Activated CD8-positive, alpha-beta memory T cell treated with anti-CD3 and anti-CD28 coated beads, Interleukin-2, amount 10 ng/mL, durations not matched to agents 7 days and 5 days (primary cell): ENCODE results near the gene C16orf89. TPM values are rescaled to one million over a fixed set of nuclear protein-coding genes. Genes with fewer than 3 reads are reported as not detected.
"Not testable (repeated sequence)": the region's sequence is repeated elsewhere in the genome, so short reads cannot be mapped to it uniquely, and the experiment has no call there.

Experiments used
- ATAC-seq: fragments of 150-1000 bp; cut with Tn5 transposase; one replicate; pipeline ENCODE4 v1.10.0; 2021; ENCODE audit warnings: moderate library complexity
- CTCF ChIA-PET: fragments of 350-600 bp; sonication (Branson Sonifier 250); formaldehyde crosslinking; loops from one replicate; lab custom pipeline; 2021; ENCODE audit warnings: antibody characterized with exemption; lab: Charles Lee
- DNase-seq: peaks from one replicate; pipeline ENCODE4 v3.0.0-alpha.2; 2020
- H3K27ac Mint-ChIP-seq: one replicate; pipeline ENCODE4 v1.8.0; 2021; ENCODE audit warnings: mild to moderate bottlenecking, mixed read lengths
- H3K27me3 Mint-ChIP-seq: one replicate; pipeline ENCODE4 v1.8.0; 2021; ENCODE audit warnings: mixed read lengths
- H3K36me3 Mint-ChIP-seq: one replicate; pipeline ENCODE4 v1.8.0; 2021; ENCODE audit warnings: mild to moderate bottlenecking, mixed read lengths
- H3K4me1 Mint-ChIP-seq: one replicate; pipeline ENCODE4 v1.8.0; 2021; ENCODE audit warnings: mixed read lengths
- H3K4me3 Mint-ChIP-seq: one replicate; pipeline ENCODE4 v1.8.0; 2021; ENCODE audit warnings: mild to moderate bottlenecking, moderate library complexity, mixed read lengths
- H3K9me3 Mint-ChIP-seq: one replicate; pipeline ENCODE4 v1.8.0; 2022; ENCODE audit warnings: low read depth, mixed read lengths
- total RNA-seq, 2 experiments: library from RNA; stranded (reverse); gene quantifications; one replicate each; pipeline ENCODE4 v1.2.3, GENCODE V29; 2021

Gene C16orf89
- total RNA-seq, 2 experiments from 2014 or later: not detected

GRCh38 chr16:5093746-5094145 is 28.0 kb upstream of the C16orf89 start:
- CTCF ChIA-PET: interaction anchor here (1.3 kb wide), 1 partner anchor 60 kb away, joined by 3 read pairs; the partner anchor contains the start of gene NAGPA
- not testable (repeated sequence) for H3K27ac Mint-ChIP-seq, H3K9me3 Mint-ChIP-seq

GRCh38 chr16:5093081-5093480 is 27.3 kb upstream of the C16orf89 start:
- not testable (repeated sequence) for DNase-seq, H3K36me3 Mint-ChIP-seq, H3K9me3 Mint-ChIP-seq, H3K27ac Mint-ChIP-seq, ATAC-seq, H3K27me3 Mint-ChIP-seq, H3K4me3 Mint-ChIP-seq
- H3K4me1 Mint-ChIP-seq: peaks cover 23% of the 10 kb centered on the region
- CTCF ChIA-PET: interaction anchor here (0.8 to 1.8 kb wide), 4 partner anchors 17 to 142 kb away, joined by 3 to 8 read pairs (median 5); partner anchors contain the start of gene NAGPA

More at GRCh38 chr16:5093746-5094145, 28.0 kb upstream of the C16orf89 start:
- not testable (repeated sequence) for ATAC-seq, H3K36me3 Mint-ChIP-seq, DNase-seq, H3K27me3 Mint-ChIP-seq, H3K4me3 Mint-ChIP-seq
- peaks cover 24% of the 10 kb centered on the region for H3K4me1 Mint-ChIP-seq

GRCh38 chr16:5090592-5090991 is 24.8 kb upstream of the C16orf89 start:
- H3K27ac Mint-ChIP-seq, H3K27me3 Mint-ChIP-seq, H3K36me3 Mint-ChIP-seq, DNase-seq, CTCF ChIA-PET, H3K4me3 Mint-ChIP-seq, ATAC-seq, H3K4me1 Mint-ChIP-seq, H3K9me3 Mint-ChIP-seq: not testable (repeated sequence)

- H3K36me3 Mint-ChIP-seq, CTCF ChIA-PET, ATAC-seq, H3K27me3 Mint-ChIP-seq, H3K4me3 Mint-ChIP-seq, H3K4me1 Mint-ChIP-seq, H3K27ac Mint-ChIP-seq, H3K9me3 Mint-ChIP-seq, DNase-seq: not testable (repeated sequence)
Measured at GRCh38 chr16:5089911-5090555, 24.3 kb upstream of the C16orf89 start.

GRCh38 chr16:5088936-5089335 is 23.2 kb upstream of the C16orf89 start:
- H3K27ac Mint-ChIP-seq, ATAC-seq, H3K27me3 Mint-ChIP-seq, DNase-seq, H3K4me3 Mint-ChIP-seq, H3K4me1 Mint-ChIP-seq, H3K9me3 Mint-ChIP-seq, H3K36me3 Mint-ChIP-seq: not testable (repeated sequence)
- CTCF ChIA-PET: interaction anchor here (0.7 kb wide), 1 partner anchor 794 kb away, joined by 3 read pairs; no protein-coding TSS in a partner anchor

GRCh38 chr16:5088086-5088790 is 22.5 kb upstream of the C16orf89 start:
- not testable (repeated sequence) for DNase-seq, H3K36me3 Mint-ChIP-seq, H3K4me1 Mint-ChIP-seq, ATAC-seq, H3K9me3 Mint-ChIP-seq, H3K4me3 Mint-ChIP-seq, H3K27me3 Mint-ChIP-seq, H3K27ac Mint-ChIP-seq
- CTCF ChIA-PET: interaction anchor here (0.7 kb wide), 1 partner anchor 793 kb away, joined by 3 read pairs; no protein-coding TSS in a partner anchor

GRCh38 chr16:5085716-5086115 is 20.0 kb upstream of the C16orf89 start:
- CTCF ChIA-PET: interaction anchor here (2.9 kb wide), 1 partner anchor 29 kb away, joined by 12 read pairs; no protein-coding TSS in a partner anchor
- not testable (repeated sequence) for H3K27me3 Mint-ChIP-seq, H3K36me3 Mint-ChIP-seq, H3K9me3 Mint-ChIP-seq, H3K4me3 Mint-ChIP-seq, H3K27ac Mint-ChIP-seq, ATAC-seq, DNase-seq
- peaks cover 13% of the 10 kb centered on the region for H3K4me1 Mint-ChIP-seq

- H3K4me3 Mint-ChIP-seq, H3K9me3 Mint-ChIP-seq, H3K27ac Mint-ChIP-seq, ATAC-seq, H3K27me3 Mint-ChIP-seq: not testable (repeated sequence)
- Mint-ChIP-seq H3K4me1 (peaks cover 13% of the 10 kb centered on the region), H3K36me3 (peaks cover 11% of the 10 kb centered on the region)
- peak; percentile 72 for DNase-seq
- CTCF ChIA-PET: interaction anchor here (1.0 to 2.9 kb wide), 9 partner anchors 10 to 128 kb away, joined by 3 to 12 read pairs (median 4); partner anchors contain the start of gene NAGPA
Measured at GRCh38 chr16:5084802-5085201, 19.0 kb upstream of the C16orf89 start.

- peaks cover 13% of the 10 kb centered on the region for H3K4me1 Mint-ChIP-seq
- H3K4me3 Mint-ChIP-seq, ATAC-seq, H3K27me3 Mint-ChIP-seq, DNase-seq, H3K9me3 Mint-ChIP-seq: not testable (repeated sequence)
- peak overlapping the region; percentile 32 for H3K27ac Mint-ChIP-seq
- peaks cover 11% of the 10 kb centered on the region for H3K36me3 Mint-ChIP-seq
- CTCF ChIA-PET: interaction anchor here (1.0 to 2.9 kb wide), 9 partner anchors 9 to 127 kb away, joined by 3 to 12 read pairs (median 4); partner anchors contain the start of gene NAGPA
Measured at GRCh38 chr16:5084099-5084731, 18.5 kb upstream of the C16orf89 start.

- not testable (repeated sequence) for ATAC-seq, H3K27me3 Mint-ChIP-seq, H3K9me3 Mint-ChIP-seq, DNase-seq, H3K27ac Mint-ChIP-seq, H3K4me3 Mint-ChIP-seq
- CTCF ChIA-PET: interaction anchor here (1.1 to 2.9 kb wide), 2 partner anchors 27 to 127 kb away, joined by 3 to 12 read pairs; no protein-coding TSS in a partner anchor
- H3K4me1 Mint-ChIP-seq: peaks cover 13% of the 10 kb centered on the region
- peaks cover 11% of the 10 kb centered on the region for H3K36me3 Mint-ChIP-seq
Measured at GRCh38 chr16:5083646-5084045, 17.9 kb upstream of the C16orf89 start.

- not testable (repeated sequence) for H3K27me3 Mint-ChIP-seq, H3K9me3 Mint-ChIP-seq, ATAC-seq, DNase-seq, H3K4me3 Mint-ChIP-seq, H3K27ac Mint-ChIP-seq
- CTCF ChIA-PET: interaction anchor here (2.1 kb wide), 1 partner anchor 10 kb away, joined by 9 read pairs; the partner anchor contains the start of gene ALG1
- Mint-ChIP-seq H3K36me3 (peaks cover 17% of the 10 kb centered on the region), H3K4me1 (peaks cover 13% of the 10 kb centered on the region)
Measured at GRCh38 chr16:5080996-5081395, 15.2 kb upstream of the C16orf89 start.

- CTCF ChIA-PET, DNase-seq, H3K27ac Mint-ChIP-seq, ATAC-seq, H3K4me3 Mint-ChIP-seq, H3K9me3 Mint-ChIP-seq, H3K27me3 Mint-ChIP-seq: not testable (repeated sequence)
- peaks cover 13% of the 10 kb centered on the region for H3K4me1 Mint-ChIP-seq
- H3K36me3 Mint-ChIP-seq: peaks cover 20% of the 10 kb centered on the region
Measured at GRCh38 chr16:5080461-5080860, 14.7 kb upstream of the C16orf89 start.

GRCh38 chr16:5078626-5079025 is 12.9 kb upstream of the C16orf89 start:
- Mint-ChIP-seq H3K36me3 (peaks cover 23% of the 10 kb centered on the region), H3K4me1 (peaks cover 14% of the 10 kb centered on the region), H3K27ac (no peak overlapping the region), H3K27me3 (no peaks in the 10 kb centered on the region), H3K4me3 (no peak overlapping the region), H3K9me3 (no peaks in the 10 kb centered on the region)
- no peak for DNase-seq
- ATAC-seq: no peak
- CTCF ChIA-PET: no interaction called here
